ENCODE data around the gene UBR3.

UBR3 gene

GRCh38 chr2:169961911-169962310 is 134.7 kb downstream of the UBR3 start:
- peak; percentile 68 to 78 for DNase-seq

GRCh38 chr2:169963786-169964185 is 136.5 kb downstream of the UBR3 start:
- no peak for DNase-seq

GRCh38 chr2:169964740-169965139 is 137.5 kb downstream of the UBR3 start:
- no peak for DNase-seq

GRCh38 chr2:169965495-169965894 is 138.2 kb downstream of the UBR3 start:
- no peak for DNase-seq

GRCh38 chr2:169966454-169966853 is 139.2 kb downstream of the UBR3 start:
- no peak for DNase-seq

- no peak for DNase-seq
These were observed 141.5 kb downstream of the UBR3 start for GRCh38 chr2:169968743-169969142.

GRCh38 chr2:169975221-169975620 is 148.0 kb downstream of the UBR3 start:
- no peak for DNase-seq

GRCh38 chr2:169976335-169976851 is 149.1 kb downstream of the UBR3 start:
- no peak for DNase-seq

GRCh38 chr2:169977530-169977929 is 150.3 kb downstream of the UBR3 start:
- DNase-seq = peak in 1 of 2 experiments; percentile 23

- DNase-seq = no peak
These were observed 151.3 kb downstream of the UBR3 start for GRCh38 chr2:169978402-169979017.

GRCh38 chr2:169979025-169979424 is 151.8 kb downstream of the UBR3 start:
- DNase-seq = no peak

GRCh38 chr2:169980001-169980400 is 152.7 kb downstream of the UBR3 start:
- no peak for DNase-seq

GRCh38 chr2:169980643-169981042 is 153.4 kb downstream of the UBR3 start:
- peak; percentile 57 to 70 for DNase-seq

- no peak for DNase-seq
These were observed 155.7 kb downstream of the UBR3 start for GRCh38 chr2:169982929-169983328.

GRCh38 chr2:169983506-169983905 is 156.3 kb downstream of the UBR3 start:
- DNase-seq = no peak

GRCh38 chr2:169984145-169984544 is 156.9 kb downstream of the UBR3 start:
- DNase-seq = no peak

- no peak for DNase-seq
These were observed 167.5 kb downstream of the UBR3 start for GRCh38 chr2:169994752-169995151.

- DNase-seq = no peak
These were observed 170.1 kb downstream of the UBR3 start for GRCh38 chr2:169997140-169997887.

- DNase-seq = no peak
These were observed 171.8 kb downstream of the UBR3 start for GRCh38 chr2:169999054-169999453.

GRCh38 chr2:170002096-170002495 is 174.8 kb downstream of the UBR3 start:
- DNase-seq = no peak

- peak; percentile 38 to 55 for DNase-seq
These were observed 178.4 kb downstream of the UBR3 start for GRCh38 chr2:170005702-170006101.

- no peak for DNase-seq
These were observed 179.5 kb downstream of the UBR3 start for GRCh38 chr2:170006587-170007325.

GRCh38 chr2:170009209-170009608 is 182.0 kb downstream of the UBR3 start:
- DNase-seq = no peak

- DNase-seq = no peak
These were observed 185.5 kb downstream of the UBR3 start for GRCh38 chr2:170012773-170013172.
